ENCODE measurements around the gene NOTUM. TPM values are rescaled to one million over a fixed set of nuclear protein-coding genes. Genes with fewer than 3 reads are reported as not detected.

NOTUM gene
- total and polyA plus RNA-seq, 9 of the 15 experiments (the other 6 are each of a cell fraction or from before 2014, with no cell fraction given) = 0.03 to 14.0 (median 4.1) TPM

GRCh38 chr17:81911277-81911961, 49.6 kb downstream of the NOTUM start, which contains the start of gene PCYT2 (continued):
- TF ChIP-seq, protein P1, sequence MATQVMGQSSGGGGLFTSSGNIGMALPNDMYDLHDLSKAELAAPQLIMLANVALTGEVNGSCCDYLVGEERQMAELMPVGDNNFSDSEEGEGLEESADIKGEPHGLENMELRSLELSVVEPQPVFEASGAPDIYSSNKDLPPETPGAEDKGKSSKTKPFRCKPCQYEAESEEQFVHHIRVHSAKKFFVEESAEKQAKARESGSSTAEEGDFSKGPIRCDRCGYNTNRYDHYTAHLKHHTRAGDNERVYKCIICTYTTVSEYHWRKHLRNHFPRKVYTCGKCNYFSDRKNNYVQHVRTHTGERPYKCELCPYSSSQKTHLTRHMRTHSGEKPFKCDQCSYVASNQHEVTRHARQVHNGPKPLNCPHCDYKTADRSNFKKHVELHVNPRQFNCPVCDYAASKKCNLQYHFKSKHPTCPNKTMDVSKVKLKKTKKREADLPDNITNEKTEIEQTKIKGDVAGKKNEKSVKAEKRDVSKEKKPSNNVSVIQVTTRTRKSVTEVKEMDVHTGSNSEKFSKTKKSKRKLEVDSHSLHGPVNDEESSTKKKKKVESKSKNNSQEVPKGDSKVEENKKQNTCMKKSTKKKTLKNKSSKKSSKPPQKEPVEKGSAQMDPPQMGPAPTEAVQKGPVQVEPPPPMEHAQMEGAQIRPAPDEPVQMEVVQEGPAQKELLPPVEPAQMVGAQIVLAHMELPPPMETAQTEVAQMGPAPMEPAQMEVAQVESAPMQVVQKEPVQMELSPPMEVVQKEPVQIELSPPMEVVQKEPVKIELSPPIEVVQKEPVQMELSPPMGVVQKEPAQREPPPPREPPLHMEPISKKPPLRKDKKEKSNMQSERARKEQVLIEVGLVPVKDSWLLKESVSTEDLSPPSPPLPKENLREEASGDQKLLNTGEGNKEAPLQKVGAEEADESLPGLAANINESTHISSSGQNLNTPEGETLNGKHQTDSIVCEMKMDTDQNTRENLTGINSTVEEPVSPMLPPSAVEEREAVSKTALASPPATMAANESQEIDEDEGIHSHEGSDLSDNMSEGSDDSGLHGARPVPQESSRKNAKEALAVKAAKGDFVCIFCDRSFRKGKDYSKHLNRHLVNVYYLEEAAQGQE (IDR thresholded peaks at IDR 0.05; ENCODE audit: borderline replicate concordance) = no peak
- TF ChIP-seq, protein P1 (CRISPR knock-in tag; IDR thresholded peaks at IDR 0.05; ENCODE audit: low read depth) = no peak
- TF ChIP-seq HDGF (IDR thresholded peaks at IDR 0.05) (no peak), USF1 (CRISPR knock-in tag; IDR thresholded peaks at IDR 0.05) (no peak), ZNF134 (CRISPR knock-in tag; conservative IDR thresholded peaks at IDR 0.05) (no peak), MEF2D (tag; conservative IDR thresholded peaks at IDR 0.05; ENCODE audit: low read depth) (no peak), PHTF2 (CRISPR knock-in tag; IDR thresholded peaks at IDR 0.05) (no peak), ZNF197 (CRISPR knock-in tag; IDR thresholded peaks at IDR 0.05; ENCODE audit: low read depth) (no peak), MIER1 (IDR thresholded peaks at IDR 0.05; ENCODE audit: low read depth) (no peak)
- TF ChIP-seq, protein P2, sequence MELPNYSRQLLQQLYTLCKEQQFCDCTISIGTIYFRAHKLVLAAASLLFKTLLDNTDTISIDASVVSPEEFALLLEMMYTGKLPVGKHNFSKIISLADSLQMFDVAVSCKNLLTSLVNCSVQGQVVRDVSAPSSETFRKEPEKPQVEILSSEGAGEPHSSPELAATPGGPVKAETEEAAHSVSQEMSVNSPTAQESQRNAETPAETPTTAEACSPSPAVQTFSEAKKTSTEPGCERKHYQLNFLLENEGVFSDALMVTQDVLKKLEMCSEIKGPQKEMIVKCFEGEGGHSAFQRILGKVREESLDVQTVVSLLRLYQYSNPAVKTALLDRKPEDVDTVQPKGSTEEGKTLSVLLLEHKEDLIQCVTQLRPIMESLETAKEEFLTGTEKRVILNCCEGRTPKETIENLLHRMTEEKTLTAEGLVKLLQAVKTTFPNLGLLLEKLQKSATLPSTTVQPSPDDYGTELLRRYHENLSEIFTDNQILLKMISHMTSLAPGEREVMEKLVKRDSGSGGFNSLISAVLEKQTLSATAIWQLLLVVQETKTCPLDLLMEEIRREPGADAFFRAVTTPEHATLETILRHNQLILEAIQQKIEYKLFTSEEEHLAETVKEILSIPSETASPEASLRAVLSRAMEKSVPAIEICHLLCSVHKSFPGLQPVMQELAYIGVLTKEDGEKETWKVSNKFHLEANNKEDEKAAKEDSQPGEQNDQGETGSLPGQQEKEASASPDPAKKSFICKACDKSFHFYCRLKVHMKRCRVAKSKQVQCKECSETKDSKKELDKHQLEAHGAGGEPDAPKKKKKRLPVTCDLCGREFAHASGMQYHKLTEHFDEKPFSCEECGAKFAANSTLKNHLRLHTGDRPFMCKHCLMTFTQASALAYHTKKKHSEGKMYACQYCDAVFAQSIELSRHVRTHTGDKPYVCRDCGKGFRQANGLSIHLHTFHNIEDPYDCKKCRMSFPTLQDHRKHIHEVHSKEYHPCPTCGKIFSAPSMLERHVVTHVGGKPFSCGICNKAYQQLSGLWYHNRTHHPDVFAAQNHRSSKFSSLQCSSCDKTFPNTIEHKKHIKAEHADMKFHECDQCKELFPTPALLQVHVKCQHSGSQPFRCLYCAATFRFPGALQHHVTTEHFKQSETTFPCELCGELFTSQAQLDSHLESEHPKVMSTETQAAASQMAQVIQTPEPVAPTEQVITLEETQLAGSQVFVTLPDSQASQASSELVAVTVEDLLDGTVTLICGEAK (IDR thresholded peaks at IDR 0.05) = no peak
- TF ChIP-seq, protein P2 (CRISPR knock-in tag; IDR thresholded peaks at IDR 0.05) = no peak
